NCI-H2171 (cell line): ENCODE measurements around the gene ADAMTS17.

ENCODE experiments used
- DNase-seq: peaks from one replicate; lab custom pipeline; 2025; lab: John Stamatoyannopoulos, UW

The ADAMTS17 gene

DNA sequence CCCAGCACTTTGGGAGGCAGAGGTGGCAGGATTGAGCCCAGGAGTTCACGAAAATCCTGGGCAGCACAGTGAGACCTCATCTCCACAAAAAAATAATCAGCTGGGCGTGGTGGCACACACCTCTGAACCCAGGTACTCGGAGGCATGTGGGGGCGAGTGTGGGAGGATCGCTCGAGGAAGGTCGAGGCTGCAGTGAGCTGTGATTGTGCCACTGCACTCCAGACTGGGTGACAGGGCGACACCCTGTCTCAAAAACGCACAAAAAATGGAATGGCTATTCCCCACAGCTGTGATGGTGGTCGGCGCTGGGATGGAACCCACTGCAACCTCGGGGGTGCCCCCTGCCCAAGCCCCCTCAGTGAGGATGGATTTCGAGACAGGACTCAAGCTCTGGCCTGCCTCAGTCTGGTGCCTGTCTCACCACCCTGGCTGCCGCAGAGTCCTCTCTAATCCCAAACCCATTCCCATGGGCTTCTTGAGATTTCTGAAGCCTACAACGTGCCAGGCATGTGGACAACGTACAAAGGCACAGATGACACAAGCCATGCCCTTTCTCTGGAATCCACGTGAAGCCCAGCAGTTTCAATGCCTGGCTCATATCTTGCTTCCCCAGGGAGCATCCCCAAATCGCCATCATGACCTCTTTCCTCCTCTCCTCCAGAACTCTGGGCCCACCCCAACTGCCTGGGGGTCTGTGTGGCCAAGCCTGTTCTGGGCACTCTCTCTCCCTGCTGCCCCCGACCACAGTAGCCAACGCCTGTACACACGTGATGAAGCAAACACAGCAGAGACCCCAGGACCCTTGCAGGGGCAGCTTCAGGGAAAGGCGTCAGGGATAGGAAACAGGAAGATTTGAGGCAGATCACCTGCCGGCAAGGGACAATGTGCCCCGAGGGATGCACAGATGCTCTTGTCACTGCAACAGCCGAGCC, 32.4 kb downstream of the ADAMTS17 start:
- no peak for DNase-seq

- no peak for DNase-seq
These were observed 33.2 kb downstream of the ADAMTS17 start for GRCh38 chr15:100308608-100309007.

- DNase-seq, result no peak
These were observed 33.6 kb downstream of the ADAMTS17 start for GRCh38 chr15:100308213-100308600.

- DNase-seq, result no peak
These were observed 34.2 kb downstream of the ADAMTS17 start for GRCh38 chr15:100307241-100308212.

DNA sequence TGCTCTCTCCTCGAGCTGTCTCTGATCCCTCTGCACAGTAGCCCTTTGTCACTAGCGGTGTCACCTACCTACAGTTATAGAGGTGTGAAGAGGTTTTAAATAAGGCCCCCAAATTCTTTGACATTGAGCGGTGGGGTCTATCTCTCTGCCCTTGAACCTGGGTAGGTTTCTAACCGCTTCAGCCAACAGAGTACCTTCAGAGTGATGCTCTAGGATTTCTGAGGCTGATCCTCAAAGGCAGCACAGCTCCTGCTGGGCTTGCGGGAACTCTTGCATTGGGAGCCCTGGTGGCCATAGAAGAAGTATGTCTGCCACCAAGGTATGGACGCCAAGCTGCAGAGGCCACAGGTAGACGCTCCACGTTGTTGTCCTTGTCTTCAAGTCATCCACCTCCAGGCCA, 35.7 kb downstream of the ADAMTS17 start:
- no peak for DNase-seq

GRCh38 chr15:100301910-100302431, 39.8 kb downstream of the ADAMTS17 start:
- DNase-seq, result no peak

DNA sequence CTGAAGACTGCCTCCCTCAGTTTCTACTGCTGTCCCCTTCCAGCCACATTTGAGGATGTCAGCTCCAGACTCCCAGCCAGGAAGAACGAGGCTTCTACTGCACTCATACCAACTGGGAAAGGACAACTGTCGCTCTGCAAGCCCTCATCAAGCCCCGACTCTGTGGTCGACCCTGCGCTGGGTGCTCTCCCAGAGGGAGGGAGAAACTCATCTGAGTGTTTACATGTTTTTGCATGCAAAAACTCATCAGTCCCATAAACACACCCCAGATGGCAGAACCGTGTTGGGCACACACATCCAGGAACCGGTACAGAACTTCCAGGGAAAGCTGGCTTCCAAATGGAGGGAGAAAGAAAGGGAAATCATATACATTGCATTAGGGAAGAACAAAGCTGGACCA, 43.5 kb downstream of the ADAMTS17 start:
- DNase-seq, result no peak

DNA sequence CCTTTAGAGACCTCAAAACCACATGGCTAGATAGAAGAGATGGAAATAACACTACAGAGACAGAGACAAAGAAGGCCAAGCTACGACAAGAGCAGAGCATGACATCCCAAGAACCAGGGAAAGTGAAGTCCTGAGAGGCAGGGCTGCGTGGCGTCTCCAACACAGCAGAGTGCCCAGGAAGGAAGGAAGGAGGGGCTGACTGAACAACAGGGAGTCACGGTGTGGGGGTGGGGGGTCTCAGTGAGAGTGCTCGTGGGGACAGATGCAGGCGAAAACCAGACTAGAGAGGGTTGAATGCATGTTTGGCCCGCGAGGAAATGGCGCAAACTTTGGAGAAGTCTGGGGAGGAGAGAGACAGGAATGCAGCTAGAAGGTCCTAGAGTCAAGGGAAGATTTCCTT, 44.0 kb downstream of the ADAMTS17 start:
- DNase-seq, result no peak

DNA sequence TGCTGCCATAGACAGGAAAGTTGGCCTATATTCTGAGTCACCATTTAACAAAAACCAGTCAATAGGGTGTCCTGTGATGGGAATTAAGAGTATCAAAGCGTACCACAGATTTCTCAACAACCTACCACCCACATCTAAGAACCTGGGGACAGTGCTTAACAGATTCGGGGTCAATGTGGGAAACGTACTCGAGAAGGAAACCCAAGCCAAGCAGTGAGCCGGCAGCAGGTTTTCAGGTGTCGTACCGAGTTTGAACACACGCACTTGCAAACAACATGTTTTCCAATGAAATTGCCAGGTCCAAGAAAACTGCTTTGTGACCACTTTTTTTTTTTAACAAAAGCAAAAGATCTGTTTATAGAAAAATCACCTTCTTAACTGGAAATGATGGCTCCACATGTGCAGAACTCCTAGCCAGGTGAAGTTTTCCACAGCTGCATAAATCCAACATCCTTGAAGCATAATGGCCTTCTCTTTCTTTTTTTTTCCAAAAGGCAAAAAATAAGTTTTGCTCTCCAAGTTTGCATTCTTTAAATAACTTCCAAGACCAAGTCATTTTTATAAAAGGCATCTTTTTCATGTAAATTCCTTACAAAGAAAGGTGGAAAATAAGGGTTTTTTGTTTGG, 45.7 kb downstream of the ADAMTS17 start:
- DNase-seq, result no peak

- no peak for DNase-seq
These were observed 49.8 kb downstream of the ADAMTS17 start for GRCh38 chr15:100292010-100292409.

DNA sequence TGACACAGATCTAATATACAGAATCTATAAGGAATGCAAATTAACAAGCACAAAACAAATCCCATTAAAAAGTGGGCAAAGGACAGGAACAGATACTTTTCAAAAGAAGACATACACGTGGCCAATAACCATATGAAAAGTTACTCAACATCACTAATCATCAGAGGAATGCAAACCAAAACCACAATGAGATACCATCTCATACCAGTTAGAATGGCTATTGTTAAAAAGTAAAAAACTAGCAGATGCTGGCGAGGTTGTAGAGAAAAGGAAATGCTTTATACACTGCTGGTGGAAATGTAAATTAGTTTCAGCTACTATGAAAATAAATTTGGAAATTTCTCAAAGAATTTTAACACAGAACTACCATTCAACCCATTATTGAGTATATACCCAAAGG, 50.7 kb downstream of the ADAMTS17 start:
- no peak for DNase-seq

GRCh38 chr15:100285641-100286295, 56.0 kb downstream of the ADAMTS17 start:
- DNase-seq, result no peak

DNA sequence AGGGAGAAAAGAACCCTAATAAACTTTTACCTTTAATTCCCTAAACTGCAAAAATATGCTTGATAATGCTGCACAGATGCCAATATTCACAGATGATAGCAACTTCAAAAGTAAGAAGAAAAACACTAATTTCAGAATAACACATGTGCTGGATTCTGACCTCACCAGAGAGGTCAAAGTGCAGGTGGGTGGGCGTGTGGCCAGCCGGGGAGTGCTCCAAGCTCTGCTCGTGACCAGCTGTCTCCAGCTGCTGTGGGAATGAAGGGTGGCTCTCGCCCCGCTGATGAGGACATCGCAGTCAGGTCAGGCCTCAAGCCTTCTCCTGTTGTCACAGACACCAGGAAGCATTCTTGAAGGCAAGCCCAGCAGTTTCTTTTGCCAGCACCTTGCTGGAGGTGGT, 57.1 kb downstream of the ADAMTS17 start:
- DNase-seq, result no peak

GRCh38 chr15:100284191-100284590, 57.6 kb downstream of the ADAMTS17 start:
- no peak for DNase-seq

DNA sequence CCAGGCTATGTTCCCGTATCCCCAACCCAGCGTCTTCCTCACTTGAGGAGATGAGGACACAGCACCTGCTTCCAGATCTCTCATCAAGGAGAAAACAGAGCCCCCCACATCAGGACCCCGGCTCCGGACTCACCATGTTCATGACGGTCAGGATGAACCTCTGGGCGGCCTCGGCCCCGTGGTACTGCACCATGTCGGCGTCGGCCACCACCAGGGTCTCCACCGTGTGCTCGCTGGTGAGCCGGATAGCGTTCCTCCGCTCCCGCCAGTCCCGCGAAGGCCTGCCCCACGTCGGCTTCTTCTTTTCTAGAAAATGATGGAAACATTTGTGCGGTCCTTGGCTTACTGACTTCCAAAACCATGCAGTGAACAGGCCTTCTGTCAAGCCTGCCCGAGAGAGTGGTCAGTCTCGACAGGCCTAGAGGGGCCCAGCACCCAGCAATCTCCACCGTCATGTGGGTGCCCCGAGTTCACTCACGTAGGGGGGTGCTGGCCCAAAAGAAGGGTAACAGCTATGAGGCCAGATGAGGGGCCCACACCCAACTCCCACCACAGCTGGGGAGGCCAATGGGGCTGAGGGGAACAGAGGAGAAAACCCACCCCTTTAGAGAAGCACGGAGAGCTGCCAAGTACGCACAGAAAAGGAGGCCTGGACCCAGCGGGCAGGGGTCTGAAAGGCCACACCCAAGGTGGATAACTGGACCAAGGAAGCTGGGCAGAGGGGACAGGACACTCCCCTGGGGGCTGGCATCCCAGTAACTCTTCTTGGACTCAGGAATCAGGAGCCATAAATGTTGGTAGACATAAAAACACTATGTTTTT, 60.5 kb downstream of the ADAMTS17 start:
- DNase-seq, result no peak

GRCh38 chr15:100279849-100280248, 61.9 kb downstream of the ADAMTS17 start:
- no peak for DNase-seq

DNA sequence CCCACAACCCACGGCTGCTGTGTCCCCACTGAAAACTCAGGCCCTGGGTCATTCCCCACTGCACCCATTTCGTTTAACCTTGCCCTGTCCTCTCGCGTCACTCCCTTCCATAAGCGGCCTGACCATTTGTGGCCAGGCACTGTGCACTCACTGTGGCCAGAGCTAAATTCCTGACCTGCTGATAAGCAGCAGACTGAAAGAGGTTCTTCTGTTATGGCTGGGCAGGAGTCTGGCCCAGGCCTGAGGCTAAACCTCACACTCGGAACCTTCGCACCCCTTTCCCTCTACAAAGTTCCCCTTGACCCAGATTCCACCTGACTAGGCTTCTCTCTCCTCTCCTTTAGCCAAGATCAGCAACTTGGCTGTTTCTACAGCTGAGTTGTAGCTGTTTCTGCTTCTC, 62.3 kb downstream of the ADAMTS17 start:
- DNase-seq, result no peak

- no peak for DNase-seq
These were observed 63.0 kb downstream of the ADAMTS17 start for GRCh38 chr15:100278596-100279380.

DNA sequence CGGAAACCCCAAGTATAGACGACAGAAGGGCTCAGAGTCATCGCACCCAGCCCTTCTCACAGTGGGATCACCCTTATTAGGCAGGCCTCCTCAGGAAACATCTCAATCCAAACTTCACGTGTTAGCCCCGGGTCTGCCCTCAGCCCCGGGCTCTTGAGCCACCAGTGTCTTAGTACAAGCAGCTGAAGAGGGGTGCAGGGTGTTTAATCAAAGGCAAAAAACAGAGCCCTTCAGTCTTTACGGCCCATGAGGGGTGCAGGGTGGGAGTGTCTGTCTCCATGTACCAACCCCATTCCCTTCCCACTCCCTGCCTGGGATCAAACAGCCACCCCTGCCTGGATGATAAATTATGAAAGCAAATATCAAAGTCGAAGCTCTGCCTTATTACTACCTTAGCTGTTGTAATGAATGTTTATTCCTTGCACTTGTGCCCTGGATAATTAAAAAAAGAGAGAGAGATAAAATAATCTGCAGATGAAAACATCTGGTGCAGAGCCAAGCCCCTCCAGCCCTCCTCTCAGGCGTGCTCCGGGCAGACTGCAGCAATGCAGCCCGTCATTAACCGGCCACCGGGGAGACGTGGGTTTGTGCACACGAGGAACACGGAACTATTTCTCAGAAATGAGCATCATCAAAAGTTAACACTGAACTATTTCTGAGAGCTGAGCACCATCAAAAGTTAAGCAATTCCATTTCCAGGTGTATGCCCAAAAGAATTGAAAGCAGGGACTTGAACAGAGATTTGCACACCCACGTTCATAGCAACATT, 64.5 kb downstream of the ADAMTS17 start:
- DNase-seq, result no peak
